Lung (tissue), 12 donors: ENCODE data around the gene MAGEE1. TPM values are rescaled to one million over a fixed set of nuclear protein-coding genes. Genes with fewer than 3 reads are reported as not detected.

Source experiments
- ATAC-seq: fragments of 200-7000 bp; cut with Tn5 transposase; one replicate; pipeline ENCODE4 v1.9.1; 2020; ENCODE audit warnings: moderate number of reproducible peaks; ENCODE audit not compliant: insufficient read depth, low FRiP score
- DNase-seq, 3 donors: peaks; one replicate each; pipeline ENCODE4 v3.0.0-alpha.2; 2013 to 2017
- H3K27ac ChIP-seq, 2 donors: one replicate each; pipeline ENCODE4 v1.5.1; 2013; ENCODE audit warnings: mild to moderate bottlenecking in 2 of 2, moderate library complexity in 2 of 2, control low read depth in 1 of 2, inconsistent platforms in 1 of 2, low read depth in 1 of 2, low read length in 1 of 2
- H3K27me3 ChIP-seq, 3 donors: one replicate each; pipeline ENCODE4 v1.5.1; 2013; ENCODE audit warnings: low read length in 2 of 3; ENCODE audit not compliant: control insufficient read depth in 3 of 3, insufficient read depth in 3 of 3
- H3K36me3 ChIP-seq, 4 donors: one replicate each; pipeline ENCODE4 v1.5.1; 2013; ENCODE audit warnings: low read length in 4 of 4, mild to moderate bottlenecking in 1 of 4, moderate library complexity in 1 of 4; ENCODE audit not compliant: control insufficient read depth in 4 of 4, insufficient read depth in 4 of 4
- H3K4me1 ChIP-seq, 5 donors: one replicate each; pipeline ENCODE4 v1.5.1; 2013; ENCODE audit warnings: low read length in 5 of 5, mild to moderate bottlenecking in 2 of 5, moderate library complexity in 1 of 5; ENCODE audit not compliant: control insufficient read depth in 5 of 5, insufficient read depth in 5 of 5
- H3K4me3 ChIP-seq: one replicate; pipeline ENCODE4 v1.5.1; 2013; ENCODE audit warnings: mild to moderate bottlenecking, control low read depth, moderate library complexity
- H3K9ac ChIP-seq, 2 donors: one replicate each; pipeline ENCODE4 v1.5.1; 2013; ENCODE audit warnings: low read length in 2 of 2, control low read depth in 1 of 2; ENCODE audit not compliant: insufficient read depth in 1 of 2
- H3K9me3 ChIP-seq, 4 donors: one replicate each; pipeline ENCODE4 v1.5.1; 2013; ENCODE audit warnings: low read length in 3 of 4, mild to moderate bottlenecking in 1 of 4, moderate library complexity in 1 of 4; ENCODE audit not compliant: control insufficient read depth in 4 of 4, insufficient read depth in 3 of 4
- WGBS, 2 donors: extraction: QIAGEN DNeasy Blood & Tissue Kit; methylation state at CpG; one replicate each; pipeline ENCODE4 v1.1.7; 2013; 5-methylcytosine and 5-hydroxymethylcytosine counted together
- polyA plus RNA-seq, 2 donors: library from polyadenylated mRNA; stranded (reverse); fragments of 200-250 nt; gene quantifications; one replicate each; pipeline ENCODE4 v1.2.1, GENCODE V29; 2013
- total RNA-seq, 2 donors: library from RNA; depleted of rRNA in 1 of 2; stranded (reverse); fragments of >200 nt in 1 of 2; gene quantifications; one replicate each; pipeline ENCODE4 v1.2.1, GENCODE V29; 2014 to 2021
- TF ChIP-seq, protein P1 (sequence below): IDR thresholded peaks from 2 replicates; pipeline ENCODE4 v1.5.1; 2012; ENCODE audit warnings: mild to moderate bottlenecking; ENCODE audit errors: control extremely low read depth, extremely low read depth
- donor health status: control.
- donor health status: control.
- donor health status: Bipolar disorder and iron deficiency.
- donor health status: healthy.
- donor health status: DM: yes; HTN: yes; CAD: no.

MAGEE1 gene
- total and polyA plus RNA-seq, 4 donors, result 0.57 to 2.4 (median 1.4) TPM

DNA sequence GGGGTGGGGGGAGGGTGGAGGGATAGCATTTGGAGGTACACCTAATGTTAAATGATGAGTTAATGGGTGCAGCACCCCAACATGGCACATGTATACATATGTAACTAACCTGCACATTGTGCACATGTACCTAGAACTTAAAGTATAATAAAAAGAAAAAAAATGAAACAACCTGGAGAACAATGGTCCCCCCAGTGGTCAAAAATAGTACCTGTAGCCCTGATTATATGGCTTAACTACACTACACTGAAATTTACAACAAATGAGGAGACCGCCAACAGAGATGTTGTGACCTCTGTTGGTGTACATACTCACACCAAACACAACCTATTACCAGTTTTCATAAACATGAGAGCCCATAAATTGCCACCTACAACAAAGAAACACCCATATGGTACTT lies 7.3 kb upstream of the MAGEE1 start:
- H3K27me3 ChIP-seq, result peaks cover 0 to 3% (median 2%) of the 10 kb centered on the region in 3 donors
- no peaks in the 10 kb centered on the region for H3K4me1 ChIP-seq
- WGBS, 2 donors, result 87 to 94% methylated on average over 1 of the region's 1 CpG
- ATAC-seq (no peak), DNase-seq (no peak)
- peaks cover 0 to 2% (median 0%) of the 10 kb centered on the region in 4 donors for H3K9me3 ChIP-seq
- no peaks in the 10 kb centered on the region for H3K36me3 ChIP-seq
- no peak overlapping the region for H3K4me3 ChIP-seq
- H3K27ac ChIP-seq, result no peak overlapping the region
- no peak overlapping the region for H3K9ac ChIP-seq
- TF ChIP-seq, protein P1, sequence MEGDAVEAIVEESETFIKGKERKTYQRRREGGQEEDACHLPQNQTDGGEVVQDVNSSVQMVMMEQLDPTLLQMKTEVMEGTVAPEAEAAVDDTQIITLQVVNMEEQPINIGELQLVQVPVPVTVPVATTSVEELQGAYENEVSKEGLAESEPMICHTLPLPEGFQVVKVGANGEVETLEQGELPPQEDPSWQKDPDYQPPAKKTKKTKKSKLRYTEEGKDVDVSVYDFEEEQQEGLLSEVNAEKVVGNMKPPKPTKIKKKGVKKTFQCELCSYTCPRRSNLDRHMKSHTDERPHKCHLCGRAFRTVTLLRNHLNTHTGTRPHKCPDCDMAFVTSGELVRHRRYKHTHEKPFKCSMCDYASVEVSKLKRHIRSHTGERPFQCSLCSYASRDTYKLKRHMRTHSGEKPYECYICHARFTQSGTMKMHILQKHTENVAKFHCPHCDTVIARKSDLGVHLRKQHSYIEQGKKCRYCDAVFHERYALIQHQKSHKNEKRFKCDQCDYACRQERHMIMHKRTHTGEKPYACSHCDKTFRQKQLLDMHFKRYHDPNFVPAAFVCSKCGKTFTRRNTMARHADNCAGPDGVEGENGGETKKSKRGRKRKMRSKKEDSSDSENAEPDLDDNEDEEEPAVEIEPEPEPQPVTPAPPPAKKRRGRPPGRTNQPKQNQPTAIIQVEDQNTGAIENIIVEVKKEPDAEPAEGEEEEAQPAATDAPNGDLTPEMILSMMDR, result no peak

DNA sequence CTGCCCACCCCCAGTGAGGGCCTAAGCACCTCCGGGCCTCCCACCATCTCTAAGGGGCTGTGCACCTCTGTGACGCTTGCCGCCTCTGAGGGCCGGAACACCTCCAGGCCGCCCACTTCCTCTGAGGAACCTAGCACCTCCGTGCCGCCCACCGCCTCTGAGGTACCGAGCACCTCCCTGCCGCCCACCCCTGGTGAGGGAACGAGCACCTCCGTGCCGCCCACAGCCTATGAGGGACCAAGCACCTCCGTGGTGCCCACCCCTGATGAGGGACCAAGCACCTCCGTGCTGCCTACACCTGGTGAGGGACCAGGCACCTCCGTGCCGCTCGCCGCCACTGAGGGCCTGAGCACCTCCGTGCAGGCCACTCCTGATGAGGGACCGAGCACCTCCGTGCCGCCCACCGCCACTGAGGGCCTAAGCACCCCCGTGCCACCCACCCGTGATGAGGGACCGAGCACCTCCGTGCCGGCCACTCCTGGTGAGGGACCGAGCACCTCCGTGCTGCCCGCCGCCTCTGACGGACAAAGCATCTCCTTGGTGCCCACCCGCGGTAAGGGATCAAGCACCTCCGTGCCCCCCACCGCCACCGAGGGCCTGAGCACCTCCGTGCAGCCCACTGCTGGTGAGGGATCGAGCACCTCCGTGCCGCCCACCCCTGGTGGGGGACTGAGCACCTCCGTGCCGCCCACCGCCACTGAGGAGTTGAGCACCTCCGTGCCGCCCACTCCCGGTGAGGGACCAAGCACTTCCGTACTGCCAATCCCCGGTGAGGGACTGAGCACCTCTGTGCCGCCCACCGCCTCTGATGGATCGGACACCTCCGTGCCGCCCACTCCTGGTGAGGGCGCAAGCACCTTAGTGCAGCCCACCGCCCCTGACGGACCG lies 977 bp downstream of the MAGEE1 start:
- 22 to 47% methylated on average over 28 to 60 of the region's 60 CpGs for WGBS, 2 donors
- no peaks in the 10 kb centered on the region for H3K36me3 ChIP-seq
- peak overlapping the region; percentile 37 for H3K4me3 ChIP-seq
- no peak for ATAC-seq
- peaks cover 0 to 5% (median 0%) of the 10 kb centered on the region in 4 donors for H3K9me3 ChIP-seq
- H3K9ac ChIP-seq, result peak overlapping the region; percentile 49 to 65
- H3K27ac ChIP-seq, result no peak overlapping the region
- no peaks in the 10 kb centered on the region for H3K4me1 ChIP-seq
- DNase-seq, result peak in 1 of 3 donors; percentile 4
- H3K27me3 ChIP-seq, result peaks cover 0 to 2% (median 0%) of the 10 kb centered on the region in 3 donors
- TF ChIP-seq, protein P1, result no peak

DNA sequence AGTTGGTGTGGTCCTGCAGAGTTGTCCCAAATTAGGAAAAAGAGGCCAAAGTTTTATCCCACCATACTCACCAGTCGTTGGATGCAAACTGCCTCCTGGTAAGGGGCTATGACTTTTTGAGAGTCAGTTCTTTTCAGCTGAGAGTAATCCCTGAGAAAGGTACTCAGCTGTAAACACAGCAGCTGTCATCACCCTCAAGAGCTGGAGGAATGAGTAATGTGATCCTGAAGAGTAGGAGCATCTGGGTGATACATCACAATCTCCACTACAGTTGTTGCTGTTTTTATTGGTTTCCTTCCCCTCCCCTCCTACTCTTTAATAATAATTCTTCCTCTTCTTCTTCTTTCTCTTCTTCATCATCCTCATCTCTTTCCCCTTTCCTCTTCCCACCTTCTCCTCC lies 5.7 kb downstream of the MAGEE1 start:
- H3K9me3 ChIP-seq, result peaks cover 0 to 5% (median 0%) of the 10 kb centered on the region in 4 donors
- H3K9ac ChIP-seq, result no peak overlapping the region
- H3K27ac ChIP-seq, result no peak overlapping the region
- no peak overlapping the region for H3K4me3 ChIP-seq
- no peak for ATAC-seq
- DNase-seq, result no peak
- TF ChIP-seq, protein P1, result no peak
- no peaks in the 10 kb centered on the region for H3K36me3 ChIP-seq
- H3K27me3 ChIP-seq, result peaks cover 0 to 2% (median 0%) of the 10 kb centered on the region in 3 donors
- 37 to 89% methylated on average over 1 of the region's 1 CpG for WGBS, 2 donors
- no peaks in the 10 kb centered on the region for H3K4me1 ChIP-seq
